Measurements from ENCODE around the gene ODF4.

Gene ODF4

DNA sequence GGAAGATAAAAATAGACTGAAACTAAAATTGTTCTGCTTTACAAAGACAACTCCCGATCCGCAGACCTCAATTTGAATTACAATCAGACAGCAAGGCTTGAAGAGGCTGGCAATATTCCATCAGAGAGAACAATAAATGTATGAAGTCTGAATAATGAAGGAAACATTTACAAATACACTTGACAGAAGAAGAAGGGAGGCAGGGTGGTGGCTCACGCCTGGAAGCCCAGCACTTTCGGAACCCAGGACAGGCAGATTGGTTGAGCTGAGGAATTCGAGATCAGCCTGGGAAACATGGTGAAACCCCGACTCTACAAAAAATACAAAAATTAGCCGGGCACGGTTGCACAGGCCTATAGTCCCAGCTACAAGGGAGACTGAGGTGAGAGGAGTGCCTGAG lies 14.6 kb downstream of the ODF4 start:
- FAIRE-seq: no peak
- DNase-seq (ENCODE audit: insufficient read length, low spot score): no peak
- TF ChIP-seq, protein P1, sequence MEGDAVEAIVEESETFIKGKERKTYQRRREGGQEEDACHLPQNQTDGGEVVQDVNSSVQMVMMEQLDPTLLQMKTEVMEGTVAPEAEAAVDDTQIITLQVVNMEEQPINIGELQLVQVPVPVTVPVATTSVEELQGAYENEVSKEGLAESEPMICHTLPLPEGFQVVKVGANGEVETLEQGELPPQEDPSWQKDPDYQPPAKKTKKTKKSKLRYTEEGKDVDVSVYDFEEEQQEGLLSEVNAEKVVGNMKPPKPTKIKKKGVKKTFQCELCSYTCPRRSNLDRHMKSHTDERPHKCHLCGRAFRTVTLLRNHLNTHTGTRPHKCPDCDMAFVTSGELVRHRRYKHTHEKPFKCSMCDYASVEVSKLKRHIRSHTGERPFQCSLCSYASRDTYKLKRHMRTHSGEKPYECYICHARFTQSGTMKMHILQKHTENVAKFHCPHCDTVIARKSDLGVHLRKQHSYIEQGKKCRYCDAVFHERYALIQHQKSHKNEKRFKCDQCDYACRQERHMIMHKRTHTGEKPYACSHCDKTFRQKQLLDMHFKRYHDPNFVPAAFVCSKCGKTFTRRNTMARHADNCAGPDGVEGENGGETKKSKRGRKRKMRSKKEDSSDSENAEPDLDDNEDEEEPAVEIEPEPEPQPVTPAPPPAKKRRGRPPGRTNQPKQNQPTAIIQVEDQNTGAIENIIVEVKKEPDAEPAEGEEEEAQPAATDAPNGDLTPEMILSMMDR (IDR thresholded peaks at IDR 0.05; ENCODE audit: insufficient read depth, missing control alignments): no peak

DNA sequence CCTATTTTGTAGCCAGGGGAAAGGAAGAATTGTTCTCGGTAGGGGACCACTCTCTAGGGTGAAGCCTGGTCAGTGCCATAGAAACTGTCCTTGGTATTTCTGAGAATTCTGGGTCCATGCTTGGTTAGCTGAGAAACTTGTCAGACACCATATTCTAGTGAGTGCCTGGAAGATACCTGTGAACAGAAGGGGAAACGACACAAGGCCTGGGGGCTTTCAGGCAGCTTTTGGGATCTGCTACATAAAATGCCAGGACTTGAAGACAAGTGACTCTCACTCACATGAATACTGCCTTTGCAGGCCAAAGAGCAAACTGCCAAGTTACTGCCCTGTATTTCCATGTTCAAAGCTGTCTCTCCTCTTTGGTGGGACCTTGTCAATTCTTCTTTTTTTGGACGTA lies 18.3 kb downstream of the ODF4 start:
- no peak for DNase-seq (ENCODE audit: insufficient read length, low spot score)
- TF ChIP-seq, protein P1 (IDR thresholded peaks at IDR 0.05; ENCODE audit: insufficient read depth, missing control alignments): no peak
- FAIRE-seq: no peak

DNA sequence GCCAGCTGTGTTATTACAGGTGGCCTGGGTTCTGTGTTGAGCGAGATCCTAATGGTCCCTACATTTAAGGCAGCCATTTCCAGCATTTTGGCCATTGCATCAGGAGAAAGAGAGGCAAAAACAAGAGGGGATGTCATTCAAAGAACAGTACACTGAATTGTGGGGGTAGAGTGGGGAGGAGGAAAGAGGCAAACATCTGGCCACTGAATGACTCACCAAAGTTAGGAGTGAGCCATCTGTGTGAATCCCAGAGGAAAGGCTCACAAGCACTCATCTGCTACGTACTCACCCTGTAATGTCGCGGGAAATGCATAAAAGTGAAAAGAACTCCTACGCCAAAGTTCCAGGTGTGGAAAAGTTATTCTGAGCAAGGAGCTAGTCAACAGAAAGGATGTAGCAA lies 20.1 kb downstream of the ODF4 start:
- TF ChIP-seq, protein P1 (IDR thresholded peaks at IDR 0.05; ENCODE audit: insufficient read depth, missing control alignments): no peak
- FAIRE-seq (no peak), DNase-seq (ENCODE audit: insufficient read length, low spot score) (no peak)

DNA sequence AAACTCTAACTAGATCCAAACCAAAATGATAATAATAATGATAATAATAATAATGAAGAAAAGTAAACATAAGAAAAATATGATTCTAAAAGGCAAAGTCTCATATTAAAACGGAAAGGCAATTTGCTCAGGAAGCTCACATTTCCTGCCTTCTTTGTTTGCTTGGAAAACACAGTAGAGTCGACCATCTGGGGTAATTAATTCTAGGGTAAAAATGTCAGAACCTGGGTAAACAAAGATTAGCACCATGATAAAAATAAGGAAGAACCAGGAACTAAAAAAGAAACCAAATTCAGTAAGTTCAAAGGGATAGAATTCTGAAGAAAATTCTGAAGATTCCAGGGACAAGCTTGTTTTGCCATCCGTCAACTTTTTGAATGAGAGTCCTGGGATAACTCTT lies 20.6 kb downstream of the ODF4 start:
- TF ChIP-seq, protein P1 (IDR thresholded peaks at IDR 0.05; ENCODE audit: insufficient read depth, missing control alignments): no peak
- DNase-seq (ENCODE audit: insufficient read length, low spot score): no peak
- FAIRE-seq: no peak

DNA sequence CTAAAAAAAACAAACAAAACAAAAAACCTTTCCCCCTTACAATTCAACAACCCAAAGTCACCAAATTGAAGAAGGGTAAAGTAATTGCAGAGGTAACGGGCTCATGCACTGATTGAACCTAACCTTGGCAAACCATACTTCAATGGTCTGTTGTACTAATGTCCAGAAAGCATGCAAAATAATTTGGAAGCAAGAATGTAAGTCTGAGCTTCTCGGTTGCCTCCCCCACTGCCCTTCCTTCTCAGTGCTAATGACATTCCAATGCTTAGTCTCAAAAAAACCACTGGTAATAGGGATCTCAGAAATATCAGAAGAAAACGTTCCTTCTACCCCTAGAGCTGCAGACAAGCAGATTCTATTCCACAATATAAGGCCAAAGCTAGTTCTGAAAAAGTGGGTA lies 21.1 kb downstream of the ODF4 start:
- TF ChIP-seq, protein P1 (IDR thresholded peaks at IDR 0.05; ENCODE audit: insufficient read depth, missing control alignments): no peak
- no peak for FAIRE-seq

DNA sequence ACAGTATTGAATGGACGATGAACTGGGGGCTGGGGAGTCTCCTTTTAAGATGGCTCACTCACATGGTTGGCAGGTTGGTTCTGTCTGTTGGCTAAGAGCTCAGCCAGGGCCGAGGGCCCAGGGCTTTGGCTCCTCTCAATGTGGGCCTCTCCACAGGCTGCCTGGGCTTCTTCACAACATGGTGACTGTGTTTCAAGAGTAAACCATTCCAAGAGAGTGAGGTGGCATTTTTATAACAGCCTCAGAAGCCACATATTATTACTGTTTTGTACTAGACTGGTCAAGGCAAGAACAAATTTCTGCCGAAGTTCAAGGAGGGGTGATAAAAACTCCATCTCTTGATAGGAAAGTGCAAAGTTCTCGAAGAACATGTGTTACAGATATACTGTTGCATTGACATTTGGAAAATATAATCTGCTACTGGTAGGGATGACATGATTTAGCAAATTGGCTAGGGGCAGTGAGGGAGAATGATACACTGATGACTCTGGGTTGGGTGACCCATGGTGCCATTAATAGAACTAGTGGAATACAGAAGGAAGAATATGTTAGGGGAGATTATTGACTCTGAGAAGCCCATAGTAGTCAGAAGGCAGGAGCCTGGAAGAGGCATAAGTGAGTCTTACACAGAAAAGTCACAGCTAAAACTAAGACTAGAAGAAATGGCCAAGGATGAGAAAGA lies 23.2 kb downstream of the ODF4 start:
- TF ChIP-seq, protein P1 (IDR thresholded peaks at IDR 0.05; ENCODE audit: insufficient read depth, missing control alignments): no peak
- no peak for FAIRE-seq
- no peak for DNase-seq (ENCODE audit: insufficient read length, low spot score)

More for the DNA sequence above, 21.1 kb downstream of the ODF4 start:
- no peak for DNase-seq (ENCODE audit: insufficient read length, low spot score)

DNA sequence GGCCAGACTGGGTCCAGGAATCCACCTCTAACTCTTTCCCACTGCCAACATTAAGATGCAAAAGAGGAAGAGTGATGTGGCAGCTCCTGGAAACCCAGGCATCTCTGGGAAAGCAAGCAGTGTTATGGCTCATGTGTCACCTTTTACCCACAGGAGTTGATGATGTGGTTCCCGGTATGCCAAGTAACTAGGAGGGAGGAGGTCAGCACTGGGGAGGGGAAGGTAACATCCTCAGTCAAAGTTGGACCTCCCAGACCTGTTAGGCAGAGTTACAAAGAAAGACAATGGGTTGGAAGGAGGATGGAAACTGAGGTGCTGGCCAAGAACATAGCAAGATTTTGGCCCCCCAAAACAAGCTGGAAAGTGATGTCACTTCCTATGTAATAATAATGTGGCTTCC lies 25.5 kb downstream of the ODF4 start:
- FAIRE-seq: no peak
- no peak for DNase-seq (ENCODE audit: insufficient read length, low spot score)
- TF ChIP-seq, protein P1 (IDR thresholded peaks at IDR 0.05; ENCODE audit: insufficient read depth, missing control alignments): no peak
